Limb (tissue), 2 donors: Measurements from ENCODE around the gene DUSP1.

Experiments
- DNase-seq, 2 donors: peaks; one replicate each; pipeline ENCODE4 v3.0.0-alpha.2; 2016; ENCODE audit errors: extremely low spot score in 2 of 2

DUSP1 gene

GRCh38 chr5:172745838-172746237 is 25.2 kb downstream of the DUSP1 start:
- DNase-seq, result no peak

DNA sequence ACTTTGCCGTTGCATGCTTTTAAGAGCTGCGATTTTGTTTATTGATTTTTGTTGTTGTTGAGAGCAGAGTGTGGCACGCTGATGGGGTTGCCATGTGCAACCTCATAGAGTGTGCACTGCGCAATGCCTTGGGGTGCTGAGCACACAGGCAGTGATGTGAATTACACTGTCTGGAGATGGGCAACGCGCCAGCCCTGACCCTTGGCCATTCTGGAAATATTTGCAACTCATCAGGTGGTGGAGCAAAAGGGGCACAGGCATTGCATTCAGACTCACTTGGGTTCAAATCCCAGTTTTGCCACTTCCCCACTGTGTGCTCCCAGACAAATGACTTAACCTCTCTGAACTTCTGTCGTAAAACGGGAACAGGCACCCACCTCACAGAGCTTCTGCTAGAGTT is 25.6 kb downstream of the DUSP1 start:
- DNase-seq, result no peak

DNA sequence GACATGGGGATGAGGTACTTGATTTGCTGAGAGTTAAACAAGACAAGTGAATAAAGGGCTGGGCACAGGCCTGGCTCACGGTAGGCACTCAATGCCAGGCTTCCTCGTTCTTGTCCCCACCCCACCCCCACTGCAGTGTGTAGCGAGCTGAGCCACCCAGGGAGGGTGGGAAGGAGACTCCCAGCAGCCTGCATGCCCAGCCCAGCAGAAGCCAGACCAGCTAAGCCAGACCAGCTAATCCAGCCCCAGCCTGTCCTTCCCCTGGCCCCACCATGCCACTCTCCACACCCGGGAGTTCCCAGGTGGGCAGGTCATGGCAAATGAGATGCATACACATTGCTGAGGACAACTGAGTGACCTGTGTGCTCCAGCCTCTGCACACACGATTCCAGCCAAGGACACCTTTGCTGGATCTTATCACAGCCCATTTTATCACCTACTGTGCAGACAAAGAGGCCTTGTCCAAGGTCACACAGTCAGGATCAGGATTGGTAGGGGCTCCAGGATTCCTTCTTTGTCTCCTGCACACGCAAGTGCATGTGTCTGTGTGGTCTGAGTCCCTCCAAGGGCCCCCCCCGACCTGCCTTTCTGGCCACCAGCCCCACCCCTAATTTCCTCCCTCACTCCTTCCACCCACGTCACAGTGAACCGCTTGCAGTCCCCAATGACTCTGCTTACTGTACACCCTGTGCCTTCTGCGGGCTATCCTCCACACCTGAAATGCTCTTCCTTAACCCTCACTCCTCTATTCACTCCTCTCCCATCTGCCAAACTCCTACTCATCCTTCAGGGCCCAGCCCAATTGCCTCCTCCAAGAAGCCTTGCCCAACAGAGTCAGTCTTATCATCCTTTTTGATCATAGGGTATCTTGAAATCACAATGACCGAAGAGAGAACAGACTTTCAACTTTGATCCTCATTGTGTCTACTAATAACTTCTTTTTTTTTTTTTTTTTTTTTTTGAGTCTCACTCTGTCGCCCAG is 26.6 kb downstream of the DUSP1 start:
- DNase-seq, result no peak

DNA sequence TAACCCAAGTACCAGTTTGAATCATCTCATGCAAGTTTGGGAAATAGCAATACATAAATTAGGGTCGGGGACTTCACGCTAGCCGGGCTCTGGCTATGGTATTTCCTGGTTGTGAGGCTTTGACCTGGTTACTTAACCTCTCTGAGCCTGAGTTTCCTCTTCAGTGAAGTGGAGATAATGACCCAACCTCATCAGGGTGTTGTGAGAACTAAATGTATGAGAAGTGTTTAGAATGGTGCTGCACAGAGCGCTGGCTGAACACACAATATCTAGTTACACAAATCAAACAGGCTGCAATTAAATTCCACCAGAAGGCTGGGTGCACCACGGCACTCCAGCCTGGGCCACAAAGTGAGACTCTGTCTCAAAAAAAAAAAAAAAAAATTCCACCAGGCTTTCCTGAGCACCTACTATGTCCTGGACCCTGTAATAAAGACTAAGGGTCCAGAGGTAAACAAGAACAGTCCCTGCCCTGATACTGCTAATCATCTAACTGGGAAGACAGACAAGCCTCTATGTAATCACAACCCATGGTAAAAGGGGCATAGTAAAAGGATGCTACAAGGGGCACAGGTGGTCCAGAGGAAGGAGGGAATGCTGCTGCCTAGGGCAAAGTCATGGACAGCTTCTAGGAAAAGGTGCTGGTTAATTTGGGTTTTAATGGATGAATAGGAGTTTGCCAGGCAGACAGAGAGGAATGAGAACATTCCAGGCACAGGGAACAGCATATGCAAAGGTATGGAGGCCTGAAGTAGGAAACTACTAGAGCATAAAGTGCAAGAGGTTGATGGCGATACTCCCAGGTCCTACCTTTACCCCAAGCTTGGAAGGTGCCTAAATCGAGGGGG is 27.7 kb downstream of the DUSP1 start:
- DNase-seq, result no peak

GRCh38 chr5:172741206-172741582 is 29.8 kb downstream of the DUSP1 start:
- no peak for DNase-seq

- DNase-seq, result peak; percentile 72 to 77
Measured at GRCh38 chr5:172740428-172741205, 30.4 kb downstream of the DUSP1 start.

- DNase-seq, result no peak
Measured at GRCh38 chr5:172739375-172739774, 31.6 kb downstream of the DUSP1 start.

DNA sequence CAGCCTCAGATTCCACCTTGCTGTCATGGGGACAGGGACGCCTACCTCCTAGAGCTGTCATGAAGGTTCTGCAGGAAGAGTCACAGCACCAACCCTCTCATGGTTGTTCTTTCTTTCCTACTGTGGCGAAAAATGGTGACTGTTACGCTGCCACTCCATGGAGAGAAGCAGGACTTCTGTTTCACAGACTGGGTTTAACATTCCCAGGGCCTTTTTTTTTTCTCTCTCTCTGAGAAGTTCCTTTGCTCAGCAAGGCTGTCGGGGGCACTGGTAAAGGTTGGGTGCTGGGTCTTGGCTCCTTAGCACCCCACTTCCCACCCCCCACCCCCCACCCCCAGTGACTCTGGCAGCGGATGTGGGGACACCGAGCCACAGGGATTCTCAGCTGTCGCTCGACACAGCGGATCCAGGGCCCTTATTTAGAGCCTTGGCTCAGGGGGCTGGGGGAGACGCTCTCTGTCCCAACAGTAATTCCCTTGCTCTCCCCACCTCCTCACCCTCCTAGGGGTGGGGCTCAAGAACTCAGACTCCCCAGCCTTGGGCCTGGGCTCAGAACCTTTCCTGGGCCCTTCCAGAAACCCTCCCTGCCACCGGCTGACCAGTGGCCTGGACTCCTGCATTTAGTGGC is 34.4 kb downstream of the DUSP1 start:
- no peak for DNase-seq

DNA sequence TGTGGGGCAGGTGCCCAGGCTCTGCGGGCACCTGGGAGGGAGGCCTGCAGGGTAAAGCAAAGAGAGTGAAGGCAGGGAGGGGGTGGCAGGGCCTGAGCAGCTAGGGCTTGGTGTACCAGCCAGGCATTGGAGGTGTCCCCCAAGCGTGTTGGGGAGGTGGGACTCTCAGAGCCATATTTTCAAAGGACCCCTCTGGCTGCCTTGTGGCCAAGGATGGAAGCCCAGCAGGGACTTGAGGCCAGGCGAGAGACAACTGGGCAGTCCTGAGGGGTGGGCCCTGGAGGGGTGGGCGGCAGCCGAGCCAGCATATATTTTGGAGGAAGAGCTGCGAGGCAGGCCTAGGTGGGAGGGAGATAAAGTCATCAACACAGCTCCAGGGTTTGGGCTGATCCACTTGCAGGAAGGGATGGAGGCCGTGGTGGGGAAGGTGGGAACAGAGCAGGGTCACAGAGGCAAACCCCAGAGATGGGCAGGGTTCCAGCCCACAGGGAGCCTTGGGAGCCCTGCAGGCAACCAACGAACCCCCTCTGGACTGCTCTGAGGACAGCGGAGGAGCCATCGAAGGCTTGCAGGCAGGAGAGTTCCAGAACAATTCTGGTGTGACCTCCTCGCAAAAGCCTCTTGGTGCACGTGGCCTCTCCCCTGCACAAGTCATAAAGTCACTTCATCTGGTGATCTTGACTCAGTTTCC is 35.7 kb downstream of the DUSP1 start:
- DNase-seq, result no peak

DNA sequence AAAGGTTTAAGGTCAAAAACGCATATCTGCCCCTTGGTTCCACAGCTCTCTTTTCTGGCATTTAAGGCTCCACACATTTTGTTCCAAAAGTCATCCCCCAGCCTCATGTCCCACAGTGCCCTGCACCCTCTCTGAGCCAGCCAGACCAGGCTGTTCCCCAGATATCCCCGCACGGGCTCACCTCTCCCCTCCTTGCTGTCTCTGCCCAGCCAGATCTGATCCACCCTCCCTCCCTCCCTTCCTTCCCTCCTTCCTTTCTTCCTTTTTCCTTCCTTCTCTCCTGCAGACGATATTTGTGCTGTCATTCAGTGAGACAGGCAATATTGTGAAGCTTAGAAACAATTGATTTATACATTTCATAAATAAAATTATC is 37.0 kb downstream of the DUSP1 start:
- DNase-seq, result no peak

GRCh38 chr5:172733131-172733973 is 37.6 kb downstream of the DUSP1 start:
- DNase-seq, result peak; percentile 75 to 78

DNA sequence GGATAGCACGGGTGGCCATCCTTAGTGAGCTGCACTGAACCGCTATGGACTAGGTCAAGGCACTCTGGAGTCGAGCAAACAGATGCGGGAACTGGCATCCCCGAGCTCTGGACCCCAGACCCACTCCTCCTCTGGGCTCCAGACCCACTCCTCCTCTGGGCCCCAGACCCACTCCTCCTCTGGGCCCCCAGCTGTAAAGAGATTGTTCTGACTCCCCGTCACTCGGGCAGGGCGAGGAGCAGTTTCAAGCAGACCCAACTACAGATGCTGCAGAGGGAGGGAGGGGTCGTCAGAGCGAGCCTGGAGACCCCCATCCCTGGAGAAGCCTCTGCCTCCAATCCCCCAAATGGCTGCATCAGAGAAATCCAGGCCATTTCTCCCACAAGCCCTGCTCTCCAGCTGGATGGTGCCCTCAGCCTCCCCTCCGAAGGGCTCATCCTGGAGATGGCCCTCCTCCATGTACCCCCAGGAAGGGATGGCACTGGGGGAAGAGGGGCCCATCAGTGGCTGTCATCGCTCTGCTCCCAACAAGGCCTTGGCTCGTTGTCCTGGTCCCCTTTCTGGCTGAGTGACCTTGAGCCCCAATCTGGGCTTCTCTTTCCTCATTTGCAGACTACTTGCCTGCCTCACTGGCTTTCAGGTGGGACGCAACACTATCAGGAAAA is 38.7 kb downstream of the DUSP1 start:
- DNase-seq, result no peak

- DNase-seq, result no peak
Measured at GRCh38 chr5:172731680-172732074, 39.3 kb downstream of the DUSP1 start.

DNA sequence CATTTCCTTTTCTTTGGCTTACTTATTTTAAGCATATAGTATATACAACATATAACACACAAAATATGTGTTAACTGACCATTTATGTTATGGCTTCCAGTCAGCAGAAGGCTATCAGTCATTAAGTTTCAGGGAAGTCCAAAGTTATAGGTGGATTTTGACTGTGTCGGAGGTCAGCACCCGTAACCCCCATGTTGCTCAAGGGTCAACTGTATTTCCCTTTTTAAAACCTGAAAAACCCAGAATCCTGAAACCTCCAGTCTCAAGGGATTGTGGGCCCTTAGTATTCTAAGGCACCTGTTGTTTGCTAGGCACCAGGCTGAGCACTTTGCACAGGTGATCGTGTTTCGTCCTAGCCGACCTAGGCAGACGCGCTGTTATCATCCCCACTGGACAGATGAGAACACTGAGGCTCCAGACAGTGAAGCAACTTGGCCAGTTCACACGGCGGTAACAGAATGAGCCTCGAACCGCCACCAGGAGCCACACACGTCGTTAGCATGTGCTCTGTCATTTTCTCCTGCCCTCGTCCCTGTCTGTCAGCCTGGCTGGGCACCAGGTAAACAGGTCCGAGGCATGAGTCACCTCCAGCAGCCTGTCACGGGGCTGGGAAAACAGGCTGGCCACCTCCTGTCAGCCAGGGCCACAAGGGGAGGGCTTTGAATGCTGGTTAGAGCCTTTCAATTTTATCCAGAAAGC is 39.9 kb downstream of the DUSP1 start:
- DNase-seq, result no peak

DNA sequence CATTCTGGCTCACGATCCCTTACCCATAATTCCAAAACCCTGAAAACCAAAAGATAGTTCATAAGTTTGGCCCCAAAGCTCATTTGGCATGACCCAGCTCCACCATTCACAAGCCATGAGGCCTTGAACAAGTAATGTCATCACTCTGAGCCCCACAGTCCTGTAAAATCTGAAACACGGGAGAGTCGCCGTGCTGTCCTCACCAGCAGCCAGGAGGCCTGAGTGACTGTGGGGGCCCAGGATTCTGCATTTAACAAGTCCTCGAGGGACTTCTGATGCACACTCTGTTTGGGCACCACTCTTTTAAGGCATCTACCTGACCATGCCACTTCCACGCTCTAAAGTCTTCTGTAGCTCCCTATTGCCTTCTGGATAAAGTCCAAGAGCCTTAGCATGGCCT is 40.8 kb downstream of the DUSP1 start:
- no peak for DNase-seq

DNA sequence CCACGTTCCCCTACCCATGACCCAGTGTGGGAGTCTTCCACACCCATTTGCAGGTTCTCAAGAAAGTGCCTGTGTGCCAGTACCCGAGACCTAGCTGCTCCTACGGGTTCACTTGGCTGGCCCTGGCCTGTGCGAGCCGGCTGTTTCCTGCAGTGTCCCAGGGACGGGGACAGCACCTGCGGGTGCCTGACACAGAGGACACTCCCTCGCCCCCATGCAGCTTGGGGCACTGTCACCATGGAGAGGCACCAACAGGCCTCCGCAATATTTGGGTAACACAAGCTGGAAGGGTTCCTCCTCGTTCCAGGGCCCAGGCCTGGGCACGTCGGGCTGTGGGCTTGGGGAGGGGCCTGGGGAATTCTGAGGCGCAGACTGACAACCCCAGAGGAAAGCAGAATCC is 41.4 kb downstream of the DUSP1 start:
- no peak for DNase-seq

DNA sequence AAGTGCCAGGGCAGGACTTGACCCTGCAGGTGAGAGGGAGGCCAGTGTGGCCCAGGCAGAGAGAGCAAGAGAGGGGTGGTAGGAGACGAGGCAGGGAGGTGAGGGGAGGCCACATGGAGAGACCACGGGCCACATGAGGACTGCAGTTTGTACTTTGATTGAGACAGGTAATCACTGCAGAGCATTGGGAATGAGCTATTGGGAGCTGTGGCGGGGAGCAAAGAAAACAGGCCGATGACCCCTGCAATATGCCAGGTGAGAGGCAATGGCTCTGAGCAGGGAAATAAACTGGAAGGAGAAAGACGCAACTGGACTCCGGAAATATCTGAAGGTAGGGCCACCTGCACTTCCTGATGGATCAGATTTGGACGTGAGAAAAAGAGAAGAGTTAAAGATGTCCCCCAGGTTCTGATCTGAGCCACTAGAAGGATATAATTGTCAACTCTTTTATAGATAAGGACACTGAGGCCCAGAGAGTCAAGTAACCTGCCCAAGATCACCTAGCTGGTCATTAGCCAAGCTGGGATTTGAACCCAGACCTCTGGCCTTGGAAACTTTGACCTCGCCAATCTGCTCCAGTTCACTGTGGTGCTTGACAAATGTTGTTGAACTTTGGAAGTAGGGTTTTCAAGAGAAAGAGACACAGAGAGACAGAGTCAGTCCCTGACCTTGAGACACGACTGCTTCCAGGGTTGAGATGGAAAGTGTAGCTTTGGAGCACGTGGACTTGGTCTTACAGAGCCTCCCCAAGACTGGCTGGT is 42.3 kb downstream of the DUSP1 start:
- DNase-seq, result no peak

- DNase-seq, result no peak
Measured at GRCh38 chr5:172727551-172727950, 43.4 kb downstream of the DUSP1 start.
